ENCODE data around the gene SSNA1.

Gene SSNA1

DNA sequence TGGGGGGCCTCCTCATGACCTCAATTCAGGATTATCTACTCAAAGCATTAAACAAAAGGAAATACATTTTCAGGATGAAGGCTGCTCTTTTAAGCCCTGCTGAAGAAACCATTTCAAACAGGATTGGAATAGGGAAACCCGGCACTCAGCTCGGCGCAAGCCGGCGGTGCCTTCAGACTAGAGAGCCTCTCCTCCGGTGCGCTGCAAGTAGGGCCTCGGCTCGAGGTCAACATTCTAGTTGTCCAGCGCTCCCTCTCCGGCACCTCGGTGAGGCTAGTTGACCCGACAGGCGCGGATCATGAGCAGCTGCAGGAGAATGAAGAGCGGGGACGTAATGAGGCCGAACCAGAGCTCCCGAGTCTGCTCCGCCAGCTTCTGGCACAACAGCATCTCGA, 16.3 kb downstream of the SSNA1 start:
- no peak for DNase-seq

DNA sequence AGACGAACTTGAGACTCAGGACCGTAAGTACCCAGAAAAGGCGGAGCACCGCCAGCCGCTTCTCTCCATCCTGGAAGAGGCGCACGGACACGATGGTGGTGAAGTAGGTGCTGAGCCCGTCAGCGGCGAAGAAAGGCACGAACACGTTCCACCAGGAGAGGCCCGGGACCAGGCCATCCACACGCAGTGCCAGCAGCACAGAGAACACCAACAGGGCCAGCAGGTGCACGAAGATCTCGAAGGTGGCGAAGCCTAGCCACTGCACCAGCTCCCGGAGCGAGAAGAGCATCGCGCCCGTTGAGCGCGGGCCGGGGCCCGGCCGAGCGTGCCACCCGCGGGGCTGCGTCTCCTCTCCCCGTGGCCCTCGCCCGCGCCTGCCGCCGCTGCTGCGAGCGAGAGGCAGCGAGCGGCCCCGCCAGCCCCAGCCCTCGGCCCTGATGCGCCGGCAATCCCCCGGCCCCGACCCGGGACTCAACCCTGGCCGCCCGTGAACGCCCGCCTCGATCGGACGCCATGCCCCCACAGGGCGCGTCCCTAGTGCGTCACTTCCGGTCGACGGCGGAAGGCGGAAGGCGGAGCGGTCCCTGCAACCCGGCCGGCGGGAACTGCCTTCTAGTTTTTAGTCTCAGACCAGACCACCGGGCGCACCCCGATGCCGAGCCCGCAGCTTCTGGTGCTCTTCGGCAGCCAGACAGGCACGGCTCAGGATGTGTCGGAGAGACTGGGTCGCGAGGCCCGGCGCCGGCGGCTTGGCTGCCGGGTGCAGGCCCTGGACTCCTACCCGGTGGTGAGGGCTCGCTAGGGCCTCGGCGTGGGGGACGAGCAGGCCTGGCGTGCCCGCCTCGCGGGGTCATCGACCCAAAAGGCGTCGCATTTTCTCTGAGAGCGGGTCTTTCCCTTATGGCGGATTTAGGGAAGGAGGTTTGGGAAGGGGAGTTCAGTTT, 16.9 kb downstream of the SSNA1 start, which contains the start of the genes NDOR1 and TMEM203:
Gene NDOR1 (plus strand): TSS at position 575 of the 944 bp plus-strand sequence. CDS start 78 bp downstream, at position 653.
Gene TMEM203 (minus strand): TSS at position 523 of the 944 bp plus-strand sequence. CDS start 234 bp downstream, at position 289.
- DNase-seq: peak; percentile 93

DNA sequence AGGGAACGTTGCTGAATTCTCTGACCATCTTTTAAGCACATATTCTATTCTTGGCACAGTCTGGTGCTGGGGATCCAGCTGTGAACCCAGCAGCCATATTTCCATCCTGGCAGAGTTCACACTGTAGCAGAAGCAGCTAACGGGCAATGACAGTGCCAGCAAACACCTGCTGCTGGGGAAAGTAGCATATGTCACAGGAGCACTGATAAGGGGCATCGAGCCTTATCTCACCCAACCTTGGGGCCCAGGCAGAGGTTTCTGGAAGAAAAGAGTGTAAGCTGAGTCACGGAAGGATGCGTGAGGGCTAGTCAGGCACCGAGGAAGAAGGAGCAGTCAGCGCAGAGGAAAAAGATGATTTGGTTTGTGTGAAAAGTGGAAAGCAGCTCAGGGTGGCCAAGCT, 18.1 kb downstream of the SSNA1 start:
- DNase-seq: no peak

DNA sequence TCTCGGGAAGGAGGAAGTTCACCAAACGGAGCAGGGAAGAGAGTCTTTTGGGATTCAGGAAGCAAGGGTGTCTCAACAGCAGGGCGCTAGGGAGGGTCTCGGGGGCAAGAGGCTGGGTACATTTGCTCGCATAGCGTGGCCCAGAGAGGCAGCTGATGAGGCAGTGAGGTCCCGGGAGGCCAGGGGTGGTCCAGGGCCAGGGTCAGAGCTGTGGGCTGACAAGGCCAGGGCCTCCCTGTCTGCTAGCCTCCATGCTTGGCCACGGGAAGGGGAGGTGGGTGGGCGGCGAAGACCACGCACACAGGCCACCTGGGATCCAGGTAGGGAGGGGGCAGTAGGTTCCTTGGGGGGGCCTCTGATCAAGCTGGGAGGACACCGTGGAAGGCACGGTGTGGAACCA, 23.1 kb downstream of the SSNA1 start:
- no peak for DNase-seq

DNA sequence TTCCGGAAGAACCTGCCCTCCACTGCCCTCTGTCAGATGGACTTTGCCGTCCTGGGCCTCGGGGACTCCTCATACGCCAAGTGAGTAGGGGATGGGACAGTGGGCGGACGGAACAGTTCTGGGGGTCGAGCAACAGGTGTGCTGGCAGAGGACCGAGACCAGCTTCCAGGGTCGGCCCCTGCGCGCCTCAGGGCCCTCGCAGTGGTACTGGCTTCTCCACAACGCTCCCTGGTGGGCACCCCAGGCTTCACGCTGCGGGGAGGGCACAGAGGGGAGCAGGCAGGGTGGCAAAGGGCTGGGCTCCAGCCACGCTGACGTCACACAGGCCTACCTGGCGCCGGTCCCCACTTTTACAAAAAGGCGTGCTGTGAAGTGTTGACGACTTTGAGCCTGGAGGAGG, 24.0 kb downstream of the SSNA1 start:
- no peak for DNase-seq

DNA sequence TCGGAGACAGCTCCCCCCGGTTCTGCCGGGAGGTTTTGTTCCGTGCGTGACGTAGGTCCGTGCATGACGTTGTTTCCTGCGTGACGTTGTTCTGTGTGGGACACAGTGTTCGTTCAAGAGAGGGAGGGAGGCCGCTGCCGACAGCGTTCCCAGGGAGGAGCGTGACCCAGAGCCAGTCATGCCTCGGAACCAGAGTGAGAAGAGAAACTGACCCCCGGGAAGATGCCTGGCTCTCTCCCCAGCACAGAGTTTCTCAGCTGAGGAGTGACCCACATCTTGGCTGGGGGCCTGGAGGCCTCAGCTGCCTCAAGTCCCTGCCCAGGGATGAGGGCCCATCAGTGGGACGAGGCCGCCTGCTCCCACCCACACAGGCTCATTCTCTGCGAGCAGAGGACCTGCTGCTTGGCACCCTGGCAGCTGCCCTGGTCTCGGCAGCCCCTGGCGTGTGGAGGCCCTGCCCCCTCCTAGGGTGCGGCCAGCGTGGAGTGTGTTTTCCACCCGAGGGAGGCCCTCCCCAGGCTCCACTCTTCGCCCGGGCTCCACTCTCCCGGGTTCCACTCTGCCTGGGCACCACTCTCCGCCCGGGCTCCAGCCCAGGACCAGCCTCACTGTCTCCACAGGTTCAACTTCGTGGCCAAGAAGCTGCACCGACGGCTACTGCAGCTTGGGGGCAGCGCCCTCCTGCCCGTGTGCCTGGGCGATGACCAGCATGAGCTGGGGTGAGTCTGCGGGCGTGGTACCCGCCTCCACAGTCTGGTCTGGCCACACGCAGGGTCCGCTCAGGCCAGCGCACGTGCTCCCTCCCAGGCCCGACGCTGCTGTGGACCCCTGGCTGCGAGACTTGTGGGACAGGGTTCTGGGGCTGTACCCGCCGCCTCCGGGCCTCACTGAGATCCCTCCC, 24.9 kb downstream of the SSNA1 start:
- no peak for DNase-seq

DNA sequence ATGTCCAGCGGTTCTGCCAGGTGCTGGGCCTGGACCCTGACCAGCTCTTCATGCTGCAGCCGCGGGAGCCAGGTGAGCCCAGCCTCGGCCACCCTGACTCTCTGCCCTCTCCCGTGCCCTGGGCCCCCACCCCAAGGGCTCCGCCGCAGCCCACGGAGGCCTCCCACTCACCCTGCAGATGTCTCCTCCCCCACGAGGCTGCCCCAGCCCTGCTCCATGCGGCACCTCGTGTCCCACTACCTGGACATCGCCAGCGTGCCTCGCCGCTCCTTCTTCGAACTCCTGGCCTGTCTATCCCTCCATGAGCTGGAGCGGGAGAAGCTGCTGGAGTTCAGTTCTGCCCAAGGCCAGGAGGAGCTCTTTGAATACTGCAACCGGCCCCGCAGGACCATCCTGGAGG, 26.1 kb downstream of the SSNA1 start:
- DNase-seq: no peak

DNA sequence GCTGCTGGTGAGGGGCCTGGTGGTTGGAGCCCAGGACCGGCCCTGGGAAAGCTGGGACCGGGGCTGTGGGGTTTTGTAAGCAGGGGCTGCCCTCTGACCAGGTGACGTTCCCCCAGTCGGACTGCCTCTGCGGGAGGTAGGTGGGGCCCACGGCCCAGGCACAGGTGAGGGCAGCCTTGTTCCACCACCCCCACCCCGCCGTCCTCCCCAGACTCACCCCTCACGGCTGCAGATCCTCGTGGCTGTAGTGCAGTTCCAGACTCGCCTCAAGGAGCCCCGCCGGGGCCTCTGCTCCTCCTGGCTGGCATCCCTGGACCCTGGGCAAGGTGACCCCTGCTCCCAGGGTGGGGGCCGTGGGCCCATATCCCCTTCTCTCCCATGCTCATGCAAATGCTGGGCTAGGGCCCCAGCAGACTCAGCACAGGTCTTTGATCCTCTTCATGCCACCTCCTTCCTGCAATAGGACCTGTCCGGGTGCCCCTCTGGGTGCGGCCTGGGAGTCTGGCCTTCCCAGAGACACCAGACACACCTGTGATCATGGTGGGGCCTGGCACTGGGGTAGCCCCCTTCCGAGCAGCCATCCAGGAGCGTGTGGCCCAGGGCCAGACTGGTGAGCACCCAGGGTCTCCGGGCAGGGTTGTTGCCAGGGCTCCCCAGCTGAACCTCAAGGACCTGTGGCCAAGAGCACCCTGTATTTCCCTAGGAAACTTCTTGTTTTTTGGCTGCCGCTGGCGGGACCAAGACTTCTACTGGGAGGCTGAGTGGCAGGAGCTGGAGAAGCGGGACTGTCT, 26.9 kb downstream of the SSNA1 start:
- no peak for DNase-seq

DNA sequence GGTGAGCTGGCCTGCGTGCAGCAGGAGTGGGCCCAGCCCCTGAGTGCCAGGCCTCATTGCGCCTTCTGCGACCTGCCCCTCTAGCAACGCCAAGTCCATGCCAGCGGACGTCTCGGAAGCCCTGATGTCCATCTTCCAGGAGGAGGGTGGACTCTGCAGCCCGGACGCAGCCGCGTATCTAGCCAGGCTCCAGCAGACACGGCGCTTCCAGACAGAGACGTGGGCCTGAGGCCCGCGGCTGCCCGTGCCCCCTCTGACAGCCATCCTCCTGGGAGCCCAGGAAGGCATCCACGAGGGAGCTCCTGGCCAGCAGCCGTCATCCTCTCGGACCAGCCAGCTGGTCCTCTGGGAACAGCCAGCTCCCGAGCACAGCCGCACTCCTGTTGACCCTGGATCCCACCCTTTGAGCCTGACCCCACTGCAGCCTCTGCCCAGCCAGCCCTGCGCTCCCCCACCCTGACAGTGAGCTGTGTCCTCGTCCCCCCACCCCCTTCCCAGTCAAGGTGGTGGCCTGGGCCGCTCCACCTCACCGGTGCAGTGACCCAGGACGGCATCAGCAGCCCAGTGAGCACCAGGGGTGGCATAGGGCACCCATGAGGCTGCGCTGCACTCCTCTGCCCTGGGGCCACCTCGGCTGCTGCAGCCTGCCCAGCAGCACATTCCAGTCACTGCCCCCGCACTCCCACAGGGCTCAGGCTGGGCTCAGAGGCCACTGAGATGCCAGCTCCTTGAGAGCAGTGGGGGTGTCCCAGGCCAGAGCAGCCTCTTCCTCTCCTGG, 27.9 kb downstream of the SSNA1 start:
- DNase-seq: no peak

DNA sequence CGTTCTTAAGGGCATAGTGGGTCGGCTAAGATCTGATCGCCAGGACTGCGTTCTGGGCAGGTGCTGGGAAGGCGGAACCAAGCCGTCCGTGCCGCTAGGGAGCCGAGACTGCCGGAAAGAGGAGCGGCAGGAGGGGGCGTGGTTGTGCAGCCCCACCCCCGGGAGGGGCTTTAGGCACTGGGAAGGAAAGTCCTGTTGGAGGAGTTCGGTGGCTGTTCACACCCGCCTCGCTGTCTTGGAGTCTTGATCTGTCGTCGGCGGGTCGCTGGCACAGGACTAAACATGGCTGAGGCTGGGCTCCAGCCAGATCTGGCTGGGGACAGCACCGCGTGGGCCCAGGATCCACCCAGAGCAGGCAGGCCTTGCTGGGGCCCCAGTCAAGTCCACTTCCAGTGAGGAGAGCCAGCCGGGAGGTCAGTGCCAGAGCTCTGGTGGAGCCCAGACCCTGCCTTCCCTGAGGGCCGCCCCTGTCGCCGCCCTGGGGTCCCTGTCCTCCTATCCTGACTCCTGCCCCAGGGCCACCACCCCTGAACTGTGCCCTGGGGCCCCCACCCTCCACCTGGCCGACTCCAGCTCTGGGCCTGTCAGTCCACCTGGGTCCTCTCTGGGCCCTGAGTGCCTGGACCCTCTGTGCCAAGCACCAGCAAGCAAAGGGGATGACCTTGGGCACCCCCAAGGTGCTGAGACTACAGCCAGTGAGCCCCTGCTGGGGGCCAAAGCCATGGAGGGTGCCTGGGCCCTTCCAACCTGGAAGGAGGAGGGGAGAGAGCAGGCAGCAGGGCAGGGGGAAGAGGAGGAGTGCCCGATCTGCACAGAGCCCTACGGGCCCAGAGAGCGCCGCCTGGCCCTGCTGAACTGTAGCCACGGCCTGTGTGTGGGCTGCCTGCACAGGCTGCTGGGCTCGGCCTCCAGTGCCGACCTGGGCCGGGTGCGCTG, 29.1 kb downstream of the SSNA1 start:
- DNase-seq: peak; percentile 30

DNA sequence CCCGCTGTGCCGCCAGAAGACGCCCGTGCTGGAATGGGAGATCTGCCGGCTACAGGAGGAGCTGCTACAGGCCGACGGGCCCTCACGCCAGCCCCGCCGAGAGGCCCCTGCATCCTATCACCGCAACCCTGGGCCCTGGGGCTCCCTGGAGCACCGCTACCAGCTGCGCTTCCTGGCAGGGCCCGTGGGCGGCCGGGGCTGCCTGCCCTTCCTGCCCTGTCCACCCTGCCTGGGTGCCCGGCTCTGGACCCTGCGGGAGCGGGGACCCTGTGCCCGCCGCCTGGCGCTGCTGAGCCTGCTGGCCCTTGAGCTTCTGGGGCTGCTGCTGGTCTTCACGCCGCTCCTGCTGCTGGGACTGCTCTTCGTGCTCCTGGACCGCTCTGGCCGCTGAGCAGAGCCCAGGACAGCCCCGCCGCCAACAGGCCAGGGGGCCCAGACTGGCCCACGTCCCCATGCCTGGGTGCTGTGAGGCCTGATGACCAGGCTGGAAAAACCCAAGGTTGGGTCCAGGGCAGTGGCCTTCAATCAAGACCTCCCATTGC, 29.8 kb downstream of the SSNA1 start:
- DNase-seq: no peak

DNA sequence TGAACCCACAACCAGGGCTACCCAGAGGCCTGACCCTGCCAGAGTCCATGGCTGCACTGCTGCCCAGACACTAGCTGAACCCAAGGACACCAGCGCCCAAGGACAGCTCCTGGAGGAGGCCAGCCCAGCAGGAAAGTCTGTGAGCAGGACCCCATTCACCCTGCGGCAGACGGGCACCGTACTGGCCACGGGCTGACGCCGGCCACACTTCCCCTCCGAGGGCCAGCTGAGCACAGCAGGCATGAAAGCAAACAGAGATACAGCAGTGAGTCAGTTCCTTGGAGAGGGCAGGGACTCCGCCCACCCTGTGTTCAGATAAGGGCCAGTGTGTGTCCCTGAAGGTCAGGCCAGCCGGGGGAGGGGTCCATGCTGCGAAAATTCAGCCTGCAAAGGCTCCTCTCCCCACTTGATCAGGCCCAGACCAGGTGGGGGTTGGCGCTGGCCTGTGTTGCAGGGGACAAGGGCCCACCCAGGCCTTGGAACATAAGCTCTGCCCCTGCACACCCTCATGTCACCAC, 30.3 kb downstream of the SSNA1 start:
- no peak for DNase-seq

DNA sequence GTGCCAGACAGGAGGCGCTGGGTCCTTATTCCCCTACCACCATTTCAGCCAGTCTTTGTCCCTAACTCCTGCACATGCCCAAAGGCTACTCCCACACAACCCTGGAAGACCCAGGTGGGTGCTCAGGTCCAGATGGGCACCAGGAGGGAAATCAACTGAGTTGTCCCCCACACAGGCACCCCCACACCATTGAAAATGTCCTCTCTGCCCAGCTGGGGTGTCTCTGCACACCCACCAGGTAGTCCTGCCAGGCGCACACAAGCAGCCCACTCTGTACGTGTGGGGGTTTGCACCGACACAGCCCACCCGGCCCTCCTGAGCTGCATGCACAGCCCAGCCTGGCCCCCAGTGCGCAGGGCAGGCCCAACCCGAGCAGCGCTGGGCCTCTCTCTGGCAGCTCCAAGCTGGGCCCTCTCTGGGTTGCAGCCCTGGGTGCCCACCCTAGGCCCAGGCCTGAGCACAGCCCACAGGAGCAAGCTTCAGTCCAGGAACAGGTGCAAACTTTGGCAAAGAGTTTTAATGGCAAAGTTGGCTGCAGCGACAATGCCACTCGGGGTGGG, 31.4 kb downstream of the SSNA1 start:
- no peak for DNase-seq

DNA sequence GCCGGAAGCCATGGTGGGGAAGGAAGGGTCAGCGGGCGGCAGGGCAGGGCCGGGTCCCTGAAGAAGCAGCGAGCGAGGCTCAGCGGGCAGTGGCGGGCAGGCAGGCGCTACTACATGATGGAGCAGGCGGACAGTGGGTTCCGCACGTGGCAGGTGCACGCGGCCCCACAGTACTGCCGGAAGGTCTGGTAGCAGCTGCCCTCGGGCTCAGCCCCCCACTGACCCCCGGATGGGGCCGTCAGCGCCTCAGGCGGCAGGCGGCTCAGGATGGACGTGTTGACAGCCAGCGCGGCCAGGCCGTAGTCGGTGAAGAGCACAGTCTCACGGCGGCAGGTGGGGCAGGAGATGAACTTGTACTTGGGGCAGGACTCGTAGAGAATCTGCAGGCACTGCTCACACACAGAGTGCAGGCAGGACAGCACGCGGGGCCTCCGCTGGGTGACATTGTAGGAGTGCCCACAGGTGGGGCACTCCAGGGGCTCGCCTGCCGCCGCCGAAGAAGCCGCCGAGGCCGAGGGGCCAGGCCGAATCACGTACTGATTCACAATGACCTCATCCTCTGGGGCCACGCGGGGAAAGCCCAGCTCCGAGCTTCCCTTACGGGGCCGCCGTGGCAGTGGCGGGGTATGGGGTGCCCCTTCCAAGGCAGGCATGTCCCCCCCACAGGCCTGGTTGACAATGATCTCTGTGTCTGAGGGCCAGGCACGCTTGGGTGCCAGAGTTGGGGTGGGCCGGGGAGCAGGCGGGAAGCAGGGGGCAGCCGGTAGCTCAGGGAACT, 32.0 kb downstream of the SSNA1 start:
- no peak for DNase-seq

DNA sequence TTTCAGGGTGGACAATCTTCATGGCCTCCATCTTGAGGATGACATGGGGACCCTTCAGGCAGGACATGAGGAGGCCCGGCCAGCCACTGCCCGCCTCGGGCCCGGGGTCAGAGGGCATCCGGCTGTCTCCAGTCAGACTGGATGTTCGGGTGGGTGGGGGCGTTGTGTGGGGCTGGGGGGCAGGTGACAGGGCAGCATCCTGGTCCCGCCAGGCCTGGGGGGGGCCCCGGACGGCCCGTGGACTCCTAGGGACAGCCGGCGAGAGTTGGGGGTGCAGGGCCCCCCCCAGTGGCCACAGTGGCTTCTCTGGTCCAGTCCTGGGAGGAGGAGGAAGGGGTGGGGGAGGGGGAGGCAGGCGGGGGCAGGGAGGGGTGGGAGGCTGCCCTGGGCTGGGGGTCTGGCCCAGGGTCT, 32.6 kb downstream of the SSNA1 start:
- no peak for DNase-seq

DNA sequence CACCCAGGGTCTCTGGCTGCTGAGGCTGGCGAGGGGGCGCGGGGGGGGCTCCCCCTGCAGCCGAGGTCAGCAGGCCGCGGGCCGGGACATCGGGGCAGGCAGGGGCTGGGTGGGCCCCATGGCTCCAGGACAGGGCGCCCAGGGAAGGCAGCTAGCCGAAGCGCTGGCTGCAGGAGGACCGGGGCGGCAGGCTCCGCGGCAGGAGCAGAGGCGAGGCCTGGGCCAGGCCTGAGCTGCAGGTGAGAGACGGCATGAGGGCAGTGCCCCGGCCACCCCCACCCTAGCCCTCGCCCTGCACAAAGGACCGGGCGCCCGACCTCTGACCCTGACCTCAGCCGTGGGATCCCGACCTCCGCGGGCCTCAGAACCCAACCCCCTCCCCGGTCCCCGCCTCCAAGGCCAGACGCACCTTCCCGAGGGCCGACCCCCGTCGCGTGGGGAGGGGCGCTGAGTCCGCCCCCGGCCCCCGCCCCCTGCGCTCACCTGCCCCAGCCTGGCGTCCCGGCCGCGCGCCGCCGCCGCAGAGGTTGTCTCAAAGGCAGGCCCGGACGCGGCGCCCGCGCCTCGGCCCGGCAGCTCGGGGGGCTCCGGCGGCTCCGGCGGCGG, 33.1 kb downstream of the SSNA1 start:
- DNase-seq: peak; percentile 39

DNA sequence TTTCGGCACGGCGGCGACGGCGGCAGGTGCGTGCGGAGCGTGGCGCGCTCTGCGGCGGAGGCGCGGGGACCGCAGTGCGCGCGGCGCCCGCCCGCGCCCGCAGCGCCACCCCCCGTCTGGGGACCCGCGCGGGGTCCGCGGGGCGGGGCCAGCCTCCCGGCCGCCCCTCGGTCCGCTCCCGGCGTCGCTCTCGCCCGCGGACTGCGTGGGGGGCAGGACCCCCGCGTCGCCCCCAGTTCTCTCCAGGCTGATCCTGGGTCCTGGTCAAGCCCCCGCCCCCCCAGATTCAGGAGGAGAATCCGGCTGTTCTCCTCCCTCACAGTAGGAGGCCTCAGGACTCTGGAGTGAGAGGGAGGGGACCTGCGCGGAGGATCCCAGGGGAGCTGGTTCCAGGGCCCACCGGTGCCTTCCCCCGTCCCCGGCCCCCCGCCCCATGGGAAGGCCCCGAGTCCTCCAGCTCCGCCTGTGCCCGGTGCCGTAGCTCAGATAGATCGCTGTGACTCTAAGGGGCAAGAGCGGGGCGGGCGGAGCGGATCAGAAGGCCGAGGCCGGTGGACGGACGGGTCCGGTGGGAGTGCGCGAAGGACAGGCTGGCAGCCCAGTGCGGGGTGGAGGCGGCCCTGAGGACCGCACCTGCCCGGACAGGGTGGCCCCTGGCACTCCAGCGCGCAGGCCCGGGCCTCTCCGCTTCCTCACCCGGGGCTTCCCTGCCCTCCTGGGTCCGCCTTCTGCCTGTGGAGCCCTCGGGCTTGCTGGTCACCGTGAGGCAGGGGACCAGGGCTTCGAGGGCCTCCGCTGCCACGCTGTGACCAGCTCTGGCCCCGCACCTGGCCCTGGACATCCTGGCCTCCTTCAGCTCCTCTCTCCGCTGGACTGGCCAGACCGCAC, 34.0 kb downstream of the SSNA1 start, which contains the start of gene RNF208:
Gene RNF208 (minus strand): TSS at position 51 of the 888 bp plus-strand sequence. CDS start 1,028 bp downstream, outside the sequence.
- DNase-seq: peak; percentile 14

All from CD4-positive, alpha-beta T cell treated with Interleukin-6 for 4 hours (primary cell).